CD14-positive monocyte (primary cell): ENCODE measurements around the gene IQUB. TPM values are rescaled to one million over a fixed set of nuclear protein-coding genes. Genes with fewer than 3 reads are reported as not detected.
"Not testable (repeated sequence)": the region's sequence is repeated elsewhere in the genome, so short reads cannot be mapped to it uniquely, and the experiment has no call there.

Experiments used
- DNase-seq, 3 donors: peaks; one replicate each; pipeline ENCODE4 v3.0.0-alpha.2; 2011 to 2022
- H2AFZ ChIP-seq: 2 replicates; pipeline ENCODE4 v1.6.0; 2012; ENCODE audit warnings: mild to moderate bottlenecking, low read depth, low read length, inconsistent platforms; ENCODE audit not compliant: insufficient read depth, poor library complexity, severe bottlenecking
- H3K27ac ChIP-seq, 2 donors: 1 replicate in 1 of 2; 2 replicates in 1 of 2; pipeline ENCODE4 v1.5.1; 2012 to 2013; ENCODE audit warnings: low read length in 2 of 2, control low read depth in 1 of 2, inconsistent platforms in 1 of 2, low read depth in 1 of 2, mild to moderate bottlenecking in 1 of 2
- H3K27me3 ChIP-seq, 2 donors: one replicate each; pipeline versions ENCODE4 v1.6.0 to v1.6.1; 2011 to 2013; ENCODE audit warnings: low read length in 2 of 2; ENCODE audit not compliant: control insufficient read depth in 2 of 2, insufficient read depth in 2 of 2
- H3K36me3 ChIP-seq, 2 donors: replicated peaks in 1 of 2; 1 replicate in 1 of 2; 2 replicates in 1 of 2; pipeline versions ENCODE4 v1.5.1 to v1.6.1; 2012 to 2013; ENCODE audit warnings: low read length in 2 of 2, control low read depth in 1 of 2, inconsistent platforms in 1 of 2, mild to moderate bottlenecking in 1 of 2; ENCODE audit not compliant: insufficient read depth in 2 of 2, control insufficient read depth in 1 of 2
- H3K4me1 ChIP-seq, 2 donors: 1 replicate in 1 of 2; 2 replicates in 1 of 2; pipeline versions ENCODE4 v1.5.1 to v1.6.1; 2012 to 2013; ENCODE audit warnings: low read length in 2 of 2, control low read depth in 1 of 2, inconsistent platforms in 1 of 2, mild to moderate bottlenecking in 1 of 2, moderate library complexity in 1 of 2; ENCODE audit not compliant: insufficient read depth in 2 of 2, control insufficient read depth in 1 of 2
- H3K4me2 ChIP-seq: replicated peaks from 2 replicates; pipeline ENCODE3; 2012; ENCODE audit warnings: low read length, moderate library complexity, mild to moderate bottlenecking; ENCODE audit not compliant: poor library complexity, severe bottlenecking; ENCODE audit errors: extremely low read depth
- H3K4me3 ChIP-seq, 3 experiments: fragments of 200-600 bp in 1 of 3; sonication (generic) in 1 of 3; replicated peaks in 1 of 3; 1 replicate in 2 of 3; 2 replicates in 1 of 3; pipeline ENCODE4 v1.5.1; 2011 to 2013; ENCODE audit warnings: low read length in 3 of 3, mild to moderate bottlenecking in 3 of 3, control low read depth in 2 of 3, low read depth in 2 of 3, inconsistent platforms in 1 of 3, moderate library complexity in 1 of 3
- H3K79me2 ChIP-seq: 2 replicates; pipeline ENCODE4 v1.6.0; 2012; ENCODE audit warnings: mild to moderate bottlenecking, control low read depth, inconsistent platforms, low read length, moderate library complexity; ENCODE audit not compliant: insufficient read depth
- H3K9ac ChIP-seq: 2 replicates; pipeline ENCODE4 v1.6.0; 2017; ENCODE audit warnings: low read length, mild to moderate bottlenecking; ENCODE audit not compliant: insufficient read depth, poor library complexity, severe bottlenecking
- H3K9me3 ChIP-seq, 2 donors: replicated peaks in 1 of 2; 1 replicate in 1 of 2; 2 replicates in 1 of 2; pipeline versions ENCODE4 v1.5.1 to v1.6.1; 2012 to 2013; ENCODE audit warnings: low read length in 2 of 2, control low read depth in 1 of 2; ENCODE audit not compliant: control insufficient read depth in 1 of 2, insufficient read depth in 1 of 2
- H4K20me1 ChIP-seq: 2 replicates; pipeline ENCODE4 v1.6.0; 2012; ENCODE audit warnings: mild to moderate bottlenecking, low read length, control low read depth, moderate library complexity; ENCODE audit not compliant: insufficient read depth
- H3K27ac Mint-ChIP-seq, 7 donors: one replicate each; pipeline ENCODE4 v1.8.0; 2020; ENCODE audit warnings: mild to moderate bottlenecking in 7 of 7, mixed read lengths in 7 of 7, moderate library complexity in 6 of 7, inconsistent platforms in 2 of 7
- H3K27me3 Mint-ChIP-seq, 3 donors: one replicate each; pipeline ENCODE4 v1.8.0; 2021 to 2022; ENCODE audit warnings: low read depth in 3 of 3, mild to moderate bottlenecking in 3 of 3, mixed read lengths in 3 of 3, moderate library complexity in 3 of 3, inconsistent platforms in 1 of 3
- H3K36me3 Mint-ChIP-seq, 2 donors: one replicate each; pipeline ENCODE4 v1.8.0; 2020; ENCODE audit warnings: mixed read lengths in 2 of 2, inconsistent platforms in 1 of 2, mild to moderate bottlenecking in 1 of 2
- H3K4me1 Mint-ChIP-seq: one replicate; pipeline ENCODE4 v1.8.0; 2020; ENCODE audit warnings: mild to moderate bottlenecking, mixed read lengths
- H3K4me3 Mint-ChIP-seq, 2 donors: one replicate each; pipeline ENCODE4 v1.8.0; 2020; ENCODE audit warnings: mild to moderate bottlenecking in 2 of 2, mixed read lengths in 2 of 2, moderate library complexity in 1 of 2
- H3K9me3 Mint-ChIP-seq, 7 donors: one replicate each; pipeline ENCODE4 v1.8.0; 2020 to 2022; ENCODE audit warnings: mixed read lengths in 7 of 7, mild to moderate bottlenecking in 6 of 7, moderate library complexity in 6 of 7, inconsistent platforms in 2 of 7
- WGBS: methylation state at CpG from one replicate; pipeline ENCODE4 v1.1.5; 2013; ENCODE audit warnings: missing lambda C conversion rate; ENCODE audit not compliant: insufficient coverage; 5-methylcytosine and 5-hydroxymethylcytosine counted together
- intact Hi-C, 2 donors: fragments of 100-400 bp; cut with micrococcal nuclease; formaldehyde crosslinking; loops; one replicate each; pipeline versions ENCODE4 v1.15.0 to v1.15.1; 2023
- polyA plus RNA-seq, 3 donors: library from polyadenylated mRNA; depleted of rRNA in 1 of 3; unstranded in 2 of 3; stranded (reverse) in 1 of 3; fragments of 300-500 nt in 2 of 3; fragments of >200 nt in 1 of 3; fragmentation: Illumina TruSeq in 2 of 3; gene quantifications; 1 replicate in 2 of 3; 2 replicates in 1 of 3; pipeline ENCODE4 v1.2.3, GENCODE V29; 2012 to 2021
- TF ChIP-seq, protein P1 (sequence below): fragments of 200-600 bp; IDR thresholded peaks from one replicate; pipeline ENCODE4 v1.8.0; 2022; ENCODE audit warnings: antibody characterized with exemption, mild to moderate bottlenecking

IQUB gene
- polyA plus RNA-seq, 3 donors = 0.07 TPM; not detected in 2

DNA sequence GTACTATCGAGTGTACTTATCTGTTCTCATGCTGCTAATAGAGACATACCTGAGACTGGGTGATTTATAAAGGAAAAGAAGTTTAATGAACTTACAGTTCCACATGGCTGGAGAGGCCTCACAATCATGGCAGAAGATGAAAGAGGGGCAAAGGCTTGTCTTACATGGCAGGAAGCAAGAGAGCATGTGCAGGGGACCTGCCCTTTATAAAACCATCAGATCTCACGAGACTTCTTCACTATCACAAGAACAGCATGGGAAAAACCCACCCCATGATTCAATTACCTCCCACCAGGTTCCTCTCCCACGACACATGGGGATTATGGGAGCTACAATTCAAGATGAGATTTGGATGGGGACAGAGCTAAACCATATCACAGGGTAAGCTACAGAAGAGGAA lies 18.8 kb upstream of the IQUB start:
- Mint-ChIP-seq H3K9me3 (peaks cover 0 to 3% (median 0%) of the 10 kb centered on the region in 7 donors), H3K27me3 (no peaks in the 10 kb centered on the region), H3K4me3 (no peak overlapping the region), H3K27ac (no peak overlapping the region), H3K36me3 (peaks cover 30 to 46% of the 10 kb centered on the region in 2 donors), H3K4me1 (peaks cover 8% of the 10 kb centered on the region)
- DNase-seq = no peak
- peaks cover 10% of the 10 kb centered on the region for H4K20me1 ChIP-seq
- no peak overlapping the region for H2AFZ ChIP-seq
- H3K9ac ChIP-seq = no peak overlapping the region
- no CpG with 5 or more reads among the region's 3 CpGs for WGBS
- H3K9me3 ChIP-seq = no peaks in the 10 kb centered on the region
- H3K4me2 ChIP-seq = no peak overlapping the region
- intact Hi-C loops = loop anchor here in 1 of 2 donors (10.0 kb wide), 2 partner anchors 192 to 1382 kb away; partner anchors contain the start of gene WASL
- H3K27ac ChIP-seq = no peak overlapping the region
- peaks cover 13 to 17% of the 10 kb centered on the region in 2 donors for H3K4me1 ChIP-seq
- H3K79me2 ChIP-seq = peaks cover 32% of the 10 kb centered on the region
- peaks cover 23 to 48% of the 10 kb centered on the region in 2 donors for H3K36me3 ChIP-seq
- no peak overlapping the region for H3K4me3 ChIP-seq
- TF ChIP-seq, protein P1, sequence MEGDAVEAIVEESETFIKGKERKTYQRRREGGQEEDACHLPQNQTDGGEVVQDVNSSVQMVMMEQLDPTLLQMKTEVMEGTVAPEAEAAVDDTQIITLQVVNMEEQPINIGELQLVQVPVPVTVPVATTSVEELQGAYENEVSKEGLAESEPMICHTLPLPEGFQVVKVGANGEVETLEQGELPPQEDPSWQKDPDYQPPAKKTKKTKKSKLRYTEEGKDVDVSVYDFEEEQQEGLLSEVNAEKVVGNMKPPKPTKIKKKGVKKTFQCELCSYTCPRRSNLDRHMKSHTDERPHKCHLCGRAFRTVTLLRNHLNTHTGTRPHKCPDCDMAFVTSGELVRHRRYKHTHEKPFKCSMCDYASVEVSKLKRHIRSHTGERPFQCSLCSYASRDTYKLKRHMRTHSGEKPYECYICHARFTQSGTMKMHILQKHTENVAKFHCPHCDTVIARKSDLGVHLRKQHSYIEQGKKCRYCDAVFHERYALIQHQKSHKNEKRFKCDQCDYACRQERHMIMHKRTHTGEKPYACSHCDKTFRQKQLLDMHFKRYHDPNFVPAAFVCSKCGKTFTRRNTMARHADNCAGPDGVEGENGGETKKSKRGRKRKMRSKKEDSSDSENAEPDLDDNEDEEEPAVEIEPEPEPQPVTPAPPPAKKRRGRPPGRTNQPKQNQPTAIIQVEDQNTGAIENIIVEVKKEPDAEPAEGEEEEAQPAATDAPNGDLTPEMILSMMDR = no peak
- no peaks in the 10 kb centered on the region for H3K27me3 ChIP-seq

DNA sequence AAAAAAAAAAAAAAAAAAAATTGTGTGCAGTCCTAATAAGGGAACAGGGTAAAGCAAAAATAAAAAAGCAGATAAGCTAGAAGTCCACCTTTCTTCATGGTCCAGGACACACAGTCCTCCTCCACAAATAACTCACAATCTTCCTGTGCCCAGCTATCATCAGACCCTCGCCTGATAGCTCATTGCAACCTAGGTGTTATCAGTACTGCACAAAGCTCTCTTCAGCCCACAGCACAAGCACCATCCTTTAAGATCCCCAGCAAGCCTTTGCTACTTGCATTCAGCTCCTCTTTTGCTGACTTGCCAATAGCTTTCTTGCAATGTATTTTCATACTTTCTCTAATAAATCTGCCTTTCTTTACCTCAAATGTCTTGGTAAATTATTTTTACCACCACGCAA lies 18.2 kb upstream of the IQUB start:
- peaks cover 32% of the 10 kb centered on the region for H3K79me2 ChIP-seq
- H3K9ac ChIP-seq = no peak overlapping the region
- Mint-ChIP-seq H3K27me3 (no peaks in the 10 kb centered on the region), H3K27ac (no peak overlapping the region), H3K4me1 (peaks cover 7% of the 10 kb centered on the region), H3K9me3 (peaks cover 0 to 3% (median 0%) of the 10 kb centered on the region in 7 donors), H3K4me3 (no peak overlapping the region), H3K36me3 (peaks cover 31 to 49% of the 10 kb centered on the region in 2 donors)
- H3K27me3 ChIP-seq = no peaks in the 10 kb centered on the region
- peaks cover 12 to 15% of the 10 kb centered on the region in 2 donors for H3K4me1 ChIP-seq
- DNase-seq = no peak
- H3K27ac ChIP-seq = no peak overlapping the region
- H3K4me3 ChIP-seq = no peak overlapping the region
- no peaks in the 10 kb centered on the region for H3K9me3 ChIP-seq
- TF ChIP-seq, protein P1 = no peak
- peaks cover 28 to 53% of the 10 kb centered on the region in 2 donors for H3K36me3 ChIP-seq
- WGBS = 100% methylated on average over 2 of the region's 2 CpGs
- intact Hi-C loops = loop anchor here in 1 of 2 donors (10.0 kb wide), 2 partner anchors 192 to 1382 kb away; partner anchors contain the start of gene WASL
- H2AFZ ChIP-seq = no peak overlapping the region
- no peak overlapping the region for H3K4me2 ChIP-seq
- H4K20me1 ChIP-seq = peaks cover 10% of the 10 kb centered on the region

DNA sequence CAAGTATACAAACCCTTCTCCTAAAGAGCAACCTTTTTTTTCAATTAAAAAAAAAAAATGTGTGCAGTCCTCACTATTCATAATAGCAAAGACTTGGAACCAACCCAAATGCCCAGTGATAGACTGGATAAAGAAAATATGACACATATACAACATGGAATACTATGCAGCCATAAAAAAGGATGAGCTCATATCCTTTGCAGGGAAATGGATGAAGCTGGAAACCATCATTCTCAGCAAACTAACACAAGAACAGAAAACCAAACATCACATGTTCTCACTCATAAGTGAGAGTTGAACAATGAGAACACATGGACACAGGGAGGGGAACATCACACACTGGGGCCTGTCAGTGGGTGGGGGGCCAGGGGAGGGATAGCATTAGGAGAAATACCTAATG lies 17.7 kb upstream of the IQUB start:
- H3K27ac ChIP-seq, H3K4me2 ChIP-seq, H3K4me1 Mint-ChIP-seq, H3K27ac Mint-ChIP-seq, H3K9me3 ChIP-seq, H3K4me3 ChIP-seq, H2AFZ ChIP-seq, H3K9ac ChIP-seq, DNase-seq, H3K4me3 Mint-ChIP-seq, H3K27me3 Mint-ChIP-seq, H3K27me3 ChIP-seq, H3K9me3 Mint-ChIP-seq: not testable (repeated sequence)
- Histone ChIP-seq H3K79me2 (peaks cover 27% of the 10 kb centered on the region), H4K20me1 (peaks cover 10% of the 10 kb centered on the region), H3K36me3 (peaks cover 33 to 59% of the 10 kb centered on the region in 2 donors), H3K4me1 (peaks cover 11 to 14% of the 10 kb centered on the region in 2 donors)
- intact Hi-C loops = loop anchor here in 1 of 2 donors (10.0 kb wide), 2 partner anchors 193 to 1383 kb away; partner anchors contain the start of gene WASL
- H3K36me3 Mint-ChIP-seq = peaks cover 35 to 52% of the 10 kb centered on the region in 2 donors
